Measurements from ENCODE around the gene STOX1.
"Not testable (repeated sequence)": the region's sequence is repeated elsewhere in the genome, so short reads cannot be mapped to it uniquely, and the experiment has no call there.

STOX1 gene, protein sequence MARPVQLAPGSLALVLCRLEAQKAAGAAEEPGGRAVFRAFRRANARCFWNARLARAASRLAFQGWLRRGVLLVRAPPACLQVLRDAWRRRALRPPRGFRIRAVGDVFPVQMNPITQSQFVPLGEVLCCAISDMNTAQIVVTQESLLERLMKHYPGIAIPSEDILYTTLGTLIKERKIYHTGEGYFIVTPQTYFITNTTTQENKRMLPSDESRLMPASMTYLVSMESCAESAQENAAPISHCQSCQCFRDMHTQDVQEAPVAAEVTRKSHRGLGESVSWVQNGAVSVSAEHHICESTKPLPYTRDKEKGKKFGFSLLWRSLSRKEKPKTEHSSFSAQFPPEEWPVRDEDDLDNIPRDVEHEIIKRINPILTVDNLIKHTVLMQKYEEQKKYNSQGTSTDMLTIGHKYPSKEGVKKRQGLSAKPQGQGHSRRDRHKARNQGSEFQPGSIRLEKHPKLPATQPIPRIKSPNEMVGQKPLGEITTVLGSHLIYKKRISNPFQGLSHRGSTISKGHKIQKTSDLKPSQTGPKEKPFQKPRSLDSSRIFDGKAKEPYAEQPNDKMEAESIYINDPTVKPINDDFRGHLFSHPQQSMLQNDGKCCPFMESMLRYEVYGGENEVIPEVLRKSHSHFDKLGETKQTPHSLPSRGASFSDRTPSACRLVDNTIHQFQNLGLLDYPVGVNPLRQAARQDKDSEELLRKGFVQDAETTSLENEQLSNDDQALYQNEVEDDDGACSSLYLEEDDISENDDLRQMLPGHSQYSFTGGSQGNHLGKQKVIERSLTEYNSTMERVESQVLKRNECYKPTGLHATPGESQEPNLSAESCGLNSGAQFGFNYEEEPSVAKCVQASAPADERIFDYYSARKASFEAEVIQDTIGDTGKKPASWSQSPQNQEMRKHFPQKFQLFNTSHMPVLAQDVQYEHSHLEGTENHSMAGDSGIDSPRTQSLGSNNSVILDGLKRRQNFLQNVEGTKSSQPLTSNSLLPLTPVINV

DNA sequence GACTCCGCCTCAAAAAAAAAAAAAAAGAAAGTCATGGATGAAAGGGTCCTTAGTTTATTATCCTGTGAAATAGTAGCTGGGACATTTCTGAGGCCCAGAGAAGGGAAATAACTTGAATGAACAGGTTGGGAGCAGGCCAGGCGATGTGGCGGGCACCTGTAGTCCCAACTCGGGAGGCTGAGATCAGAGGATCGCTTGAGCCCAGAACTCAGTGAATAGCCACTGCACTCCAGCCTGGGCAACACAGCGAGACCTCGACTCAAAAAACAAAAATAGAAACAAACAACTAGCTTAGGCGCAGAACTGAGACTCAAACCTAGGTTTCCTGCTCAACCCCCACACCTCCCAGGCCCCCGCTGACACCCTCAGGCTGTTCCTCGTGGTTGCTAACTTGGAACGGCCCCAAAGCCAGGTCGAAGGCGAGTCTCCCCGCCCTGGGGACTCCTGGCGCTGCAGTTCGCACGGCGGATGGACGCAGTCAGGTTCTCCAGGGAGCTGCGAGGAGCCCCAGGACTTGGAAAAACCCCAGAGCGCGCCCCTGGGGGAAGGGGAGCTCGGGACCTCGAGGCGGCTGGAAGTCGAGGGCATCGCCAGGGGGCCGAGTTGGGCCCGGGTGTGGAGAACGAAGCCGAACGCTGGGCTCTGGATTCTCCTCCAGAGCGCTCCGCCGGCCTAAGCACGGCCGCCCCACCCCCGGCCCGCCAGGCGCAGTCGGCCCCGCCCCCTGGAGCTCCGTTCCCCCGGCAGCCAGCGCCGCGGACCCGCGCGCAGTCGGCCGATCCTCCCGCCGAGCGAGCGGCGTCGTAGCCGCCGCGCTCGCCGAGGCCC lies at the start of gene STOX1:
Gene STOX1 (plus strand): TSS at position 768 of the 828 bp plus-strand sequence. CDS start 93 bp downstream, outside the sequence.
- DNase-seq = peak; percentile 64

DNA sequence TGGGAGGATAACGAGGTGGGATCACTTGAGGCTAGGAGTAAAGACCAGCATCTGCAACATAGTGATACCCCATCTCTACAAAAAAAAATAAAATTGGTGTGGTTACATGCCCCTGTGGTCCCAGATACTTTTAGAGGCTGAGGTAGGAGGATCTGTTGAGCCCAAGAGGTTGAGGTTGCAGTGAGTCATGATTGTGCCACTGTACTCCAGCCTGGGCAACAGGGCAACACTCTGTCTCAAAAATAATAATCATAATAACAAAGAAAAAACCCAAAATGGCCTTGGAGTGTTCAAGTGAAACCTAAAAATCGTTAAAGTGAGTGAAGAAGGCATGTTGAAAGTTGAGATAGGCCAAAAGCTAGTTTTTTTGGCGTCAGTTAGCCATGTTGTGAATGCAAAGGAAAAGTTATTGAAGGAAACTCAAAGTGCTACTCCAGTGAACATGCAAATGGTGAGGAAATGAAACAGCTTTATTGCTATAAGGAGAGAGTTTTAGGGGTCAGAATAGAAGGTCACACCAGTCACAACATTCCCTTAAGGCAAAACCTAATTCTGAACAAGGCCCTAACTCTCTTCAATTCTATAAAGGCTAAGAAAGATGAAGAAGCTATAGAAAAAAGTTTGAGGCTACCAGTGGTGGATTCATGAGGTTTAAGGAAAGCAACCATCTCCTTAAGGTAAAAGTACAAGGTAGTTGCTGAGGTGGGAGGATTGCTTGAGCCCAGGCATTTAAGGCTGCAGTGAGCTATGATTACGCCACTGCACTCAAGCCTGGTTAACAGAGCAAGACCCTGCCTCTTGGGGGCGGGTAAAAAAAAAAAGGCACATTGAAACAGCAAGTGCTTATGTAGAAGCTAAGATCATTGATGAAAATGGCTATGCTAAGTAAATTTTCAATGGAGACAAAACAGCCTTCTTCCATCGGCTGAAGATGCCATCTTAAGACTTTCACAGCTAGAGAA lies 45.4 kb upstream of the STOX1 start:
- DNase-seq = no peak

DNA sequence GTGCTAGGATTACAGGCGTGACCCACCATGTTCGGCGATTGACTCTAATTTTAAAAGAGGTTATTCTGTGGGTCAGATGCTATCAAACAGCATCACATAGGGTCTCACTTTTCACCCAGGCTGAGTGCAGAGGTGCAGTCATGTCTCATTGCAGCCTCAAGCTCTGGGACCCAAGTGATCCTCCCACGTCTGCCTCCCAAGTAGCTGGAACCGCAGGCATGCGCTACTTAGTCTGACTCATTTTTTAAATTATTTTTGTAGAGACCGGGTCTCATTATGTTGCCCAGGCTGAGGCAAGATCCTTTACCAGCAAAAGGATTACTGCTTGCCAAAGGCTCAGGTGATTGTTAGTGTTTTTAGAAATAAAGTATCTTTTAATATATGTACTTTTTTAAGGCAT lies 42.9 kb upstream of the STOX1 start:
- peak; percentile 16 for DNase-seq

DNA sequence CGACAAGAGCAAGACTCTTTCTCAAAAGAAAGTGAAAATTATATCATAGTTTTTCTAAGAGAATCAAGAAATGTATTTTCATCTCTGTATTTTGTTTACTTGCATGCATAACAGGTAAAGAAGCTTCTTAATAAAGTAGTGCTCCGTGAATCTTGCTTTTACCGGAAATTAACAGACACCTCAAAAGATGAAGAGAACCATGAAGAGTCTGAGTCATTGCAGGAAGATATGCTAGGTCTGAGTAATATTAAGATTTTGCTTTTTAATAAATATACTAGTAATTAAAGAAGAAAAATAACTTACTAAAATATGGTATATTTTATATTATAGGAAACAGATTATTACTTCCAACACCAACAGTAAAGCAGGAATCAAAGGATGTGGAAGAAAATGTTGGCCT lies 39.5 kb upstream of the STOX1 start:
- DNase-seq = no peak

DNA sequence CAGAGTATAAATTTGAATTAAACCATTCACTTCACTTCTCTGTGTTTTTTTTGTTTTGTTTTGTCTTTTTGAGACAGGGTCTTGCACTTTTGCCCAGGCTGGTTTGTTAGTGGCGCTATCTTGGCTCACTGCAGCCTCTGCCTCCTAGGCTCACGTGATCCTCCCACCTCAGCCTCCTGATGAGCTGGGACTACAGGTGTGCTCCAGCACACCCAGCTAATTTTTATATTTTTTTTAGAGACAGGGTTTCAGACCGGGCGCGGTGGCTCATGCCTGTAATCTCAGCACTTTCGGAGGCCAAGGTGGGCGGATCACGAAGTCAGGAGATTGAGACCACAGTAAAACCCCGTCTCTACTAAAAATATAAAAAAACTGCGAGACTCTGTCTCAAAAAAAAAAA lies 36.9 kb upstream of the STOX1 start:
- no peak for DNase-seq

DNA sequence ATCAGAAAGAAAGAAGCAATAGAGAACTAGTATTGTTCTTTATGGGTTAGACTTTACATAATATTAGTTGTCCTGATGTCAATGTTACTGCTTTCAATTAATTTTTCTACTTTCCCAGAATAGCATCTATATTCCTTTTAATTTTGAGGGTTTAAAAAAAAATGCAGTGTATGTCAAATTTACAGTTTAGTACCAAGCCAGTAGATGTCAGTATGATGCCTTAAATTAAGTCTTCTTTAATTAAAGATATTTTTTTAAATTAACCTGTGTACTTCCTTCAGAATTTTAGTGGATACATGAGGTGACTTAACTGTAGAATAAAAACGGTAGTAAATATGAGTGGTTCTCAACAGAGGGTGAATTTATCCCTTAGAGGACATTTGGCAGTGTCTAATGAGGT lies 35.2 kb upstream of the STOX1 start:
- DNase-seq = no peak

DNA sequence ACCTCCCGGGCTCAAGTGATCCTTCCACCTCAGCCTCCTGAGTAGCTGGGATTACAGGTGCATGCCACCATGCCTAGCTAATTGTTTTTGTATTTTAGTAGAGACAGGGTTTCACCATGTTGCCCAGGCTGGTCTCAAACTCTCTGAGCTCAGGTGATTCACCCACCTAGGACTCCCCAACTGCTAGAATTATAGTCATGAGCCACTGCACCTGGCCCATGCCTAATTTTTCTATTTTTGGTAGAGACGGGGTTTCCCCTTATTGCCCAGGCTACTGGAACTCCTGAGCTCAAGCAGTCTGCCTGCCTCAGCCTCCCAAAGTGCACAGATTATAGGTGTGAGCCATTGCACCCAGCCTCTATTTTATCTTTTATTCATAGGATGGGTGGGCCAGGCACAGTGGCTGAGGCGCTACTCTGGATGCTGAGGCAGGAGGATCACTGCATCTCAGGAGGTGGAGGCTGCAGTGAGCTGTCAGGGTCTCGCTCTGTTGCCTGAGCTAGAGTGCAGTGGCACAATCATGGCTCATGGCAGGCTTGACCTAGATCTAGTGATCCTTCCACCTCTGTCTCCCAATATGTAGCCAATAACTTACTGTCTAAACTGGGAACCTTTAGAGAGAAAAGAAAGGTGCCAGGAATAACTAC lies 31.3 kb upstream of the STOX1 start:
- DNase-seq = no peak

DNA sequence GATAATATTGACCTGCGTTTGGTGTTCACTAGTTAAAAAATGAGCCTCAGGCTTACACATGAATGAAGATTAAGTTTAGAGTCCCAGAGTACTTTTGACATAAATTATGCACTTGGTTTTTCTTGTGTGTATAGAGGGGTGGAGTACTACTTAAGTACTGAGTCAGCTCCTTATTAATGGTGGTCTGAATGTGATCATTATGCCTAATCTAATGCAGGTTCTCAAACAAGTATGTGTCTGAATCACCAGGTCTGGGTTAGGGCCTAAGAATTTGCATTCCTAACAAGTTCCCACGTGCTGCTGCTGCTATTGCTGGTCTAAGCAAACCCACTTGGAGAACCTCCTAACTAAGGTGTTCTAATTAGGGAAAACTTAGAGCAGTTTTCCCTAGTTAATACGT lies 30.7 kb upstream of the STOX1 start:
- DNase-seq = peak; percentile 45

DNA sequence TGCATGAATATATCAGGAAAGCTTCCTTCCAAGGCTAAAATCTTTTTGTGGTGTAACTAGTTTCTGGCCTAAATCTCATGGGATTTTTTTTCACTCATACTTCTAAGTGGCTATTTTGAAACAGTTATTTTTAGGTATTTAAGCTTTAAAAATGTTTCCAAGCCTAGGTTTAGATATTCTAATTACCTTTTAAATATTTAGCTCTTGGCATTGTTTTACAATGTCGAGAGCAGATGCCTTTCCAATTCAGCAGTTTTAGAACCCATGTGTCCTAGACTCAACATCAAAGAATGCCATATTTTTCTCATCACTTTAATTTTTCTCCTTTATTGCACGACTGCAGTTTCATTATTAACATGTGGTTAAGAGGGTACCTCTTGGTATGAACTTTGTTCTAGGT lies 27.1 kb upstream of the STOX1 start:
- DNase-seq = no peak

DNA sequence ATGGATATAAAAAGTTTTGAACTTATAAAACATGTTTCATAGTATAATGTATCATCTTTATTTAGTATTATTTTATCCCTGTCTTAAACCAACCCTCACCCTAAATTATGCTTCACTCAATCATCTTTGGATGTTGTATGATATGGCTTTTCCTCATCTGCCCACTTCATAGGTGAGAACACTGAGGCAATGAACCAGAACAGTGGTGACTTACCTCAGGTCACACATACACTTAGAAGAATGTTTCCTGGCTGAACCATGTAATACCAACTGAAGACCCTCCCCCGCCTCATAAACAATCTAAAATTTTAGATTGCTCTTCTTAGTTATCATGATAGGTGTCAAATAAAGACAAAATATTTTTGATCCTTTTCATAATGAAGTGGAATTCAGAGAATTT lies 22.6 kb upstream of the STOX1 start:
- DNase-seq = no peak

DNA sequence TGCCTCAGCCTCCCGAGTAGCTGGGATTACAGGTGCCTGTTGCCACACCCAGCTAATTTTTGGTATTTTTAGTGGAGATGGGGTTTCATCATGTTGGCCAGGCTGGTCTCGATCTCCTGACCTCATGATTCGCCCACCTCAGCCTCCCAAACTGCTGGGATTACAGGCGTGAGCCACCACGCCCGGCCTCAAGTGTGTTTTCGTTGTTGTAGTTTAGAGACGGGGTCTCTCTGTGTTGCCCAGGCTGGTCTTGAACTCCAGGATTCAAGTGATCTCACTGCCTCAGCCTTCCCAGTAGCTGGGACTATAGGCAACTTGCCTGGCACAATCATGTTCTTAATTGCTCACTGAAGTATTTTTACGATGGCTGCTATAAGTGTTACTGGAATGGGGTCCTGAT lies 16.5 kb upstream of the STOX1 start:
- not testable (repeated sequence) for DNase-seq

DNA sequence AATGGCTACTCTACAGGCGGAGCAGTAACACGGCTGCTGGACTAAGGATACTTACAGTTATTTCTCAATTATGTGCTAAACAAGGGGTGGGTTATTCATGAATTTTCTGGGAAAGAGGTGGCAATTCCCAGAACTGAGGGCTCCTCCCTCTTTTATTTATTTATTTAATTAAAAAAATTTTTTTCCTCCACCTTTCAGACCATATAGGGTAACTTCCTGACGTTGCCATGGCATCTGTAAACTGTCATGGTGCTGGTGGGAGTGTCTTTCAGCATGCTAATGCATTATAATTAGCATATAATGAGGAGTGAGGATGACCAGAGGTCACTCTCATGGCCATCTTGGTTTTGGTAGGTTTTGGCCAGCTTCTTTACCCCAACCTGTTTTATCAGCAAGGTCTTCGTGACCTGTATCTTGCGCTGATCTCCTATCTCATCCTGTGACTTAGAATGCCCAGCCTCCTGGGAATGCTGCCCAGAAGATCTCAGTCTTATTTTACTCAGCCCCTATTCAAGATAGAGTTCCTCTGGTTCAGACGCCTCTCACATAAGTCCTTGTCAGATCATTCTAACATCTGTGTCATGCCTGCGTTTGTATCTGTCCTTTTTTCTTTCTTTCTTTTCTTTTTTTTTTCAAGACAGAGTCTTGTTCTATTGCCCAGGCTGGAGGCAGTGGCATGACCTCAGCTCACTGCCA lies 15.9 kb upstream of the STOX1 start:
- no peak for DNase-seq

DNA sequence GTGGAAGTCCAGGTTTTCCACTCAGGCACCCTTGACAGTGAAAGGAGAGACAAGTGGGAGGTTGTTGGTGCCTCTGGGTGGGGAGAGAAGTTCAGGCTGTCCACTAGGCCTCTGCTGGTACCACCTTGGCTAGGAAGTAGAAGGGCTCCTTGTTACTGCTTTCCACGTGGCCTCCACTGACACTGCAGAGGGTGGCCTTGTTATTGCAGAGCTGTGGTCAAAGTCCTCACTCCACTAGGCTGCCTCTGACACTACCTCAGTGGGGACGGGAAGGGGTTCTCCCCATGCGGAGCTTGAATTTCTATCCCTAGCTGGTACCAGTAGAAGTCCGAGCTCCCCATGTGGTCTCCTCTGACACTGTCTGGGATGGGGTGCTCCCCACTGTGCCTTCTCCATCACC lies 14.9 kb upstream of the STOX1 start:
- DNase-seq = no peak

DNA sequence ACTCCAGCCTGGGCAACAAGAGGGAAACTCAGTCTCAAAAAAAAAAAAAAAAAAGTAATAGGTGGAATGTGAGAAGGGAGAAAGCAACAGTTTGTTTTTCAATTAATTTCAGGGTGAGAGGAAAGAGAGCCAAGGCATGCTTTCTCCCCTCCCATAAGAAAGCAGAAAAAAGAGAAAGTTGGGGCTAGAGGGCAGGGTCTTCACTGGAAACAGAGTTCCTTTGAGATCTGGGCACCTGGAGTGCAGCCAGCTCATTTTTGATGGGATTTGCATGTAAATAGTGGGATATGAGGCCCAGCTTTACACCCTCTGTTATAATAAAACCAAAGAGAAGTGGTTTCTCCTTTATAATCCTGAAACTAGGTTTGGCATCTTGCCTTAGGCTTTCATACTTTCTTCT lies 13.8 kb upstream of the STOX1 start:
- DNase-seq = no peak

DNA sequence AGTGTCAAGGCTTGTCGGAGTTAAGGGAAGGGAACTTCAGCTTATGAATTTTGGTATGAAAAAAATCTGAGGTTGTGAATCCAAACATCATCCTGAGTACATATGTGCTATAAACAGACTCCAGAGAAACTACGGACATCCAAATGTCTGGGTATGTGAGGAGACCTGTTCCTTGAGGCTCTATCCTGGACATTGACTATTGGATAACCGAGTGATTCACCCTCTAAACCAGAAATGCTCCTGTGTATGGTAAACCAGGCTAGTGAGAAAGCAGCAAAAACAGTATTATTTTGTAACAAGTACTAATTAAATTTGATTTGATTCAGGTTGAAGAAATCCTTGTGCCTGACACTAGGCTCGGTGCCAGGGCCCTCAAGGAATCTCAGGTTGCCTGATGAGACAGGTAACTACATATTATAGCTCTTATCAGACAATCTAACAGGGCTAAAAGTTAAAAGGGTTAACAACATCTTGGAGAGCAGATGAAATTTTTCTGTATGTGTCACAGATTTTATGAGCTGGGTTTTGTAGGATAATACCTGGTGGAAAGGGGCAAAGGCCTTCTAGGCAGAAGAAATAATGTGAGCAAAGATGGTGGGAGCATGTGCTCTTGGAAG lies 10.4 kb upstream of the STOX1 start:
- no peak for DNase-seq

DNA sequence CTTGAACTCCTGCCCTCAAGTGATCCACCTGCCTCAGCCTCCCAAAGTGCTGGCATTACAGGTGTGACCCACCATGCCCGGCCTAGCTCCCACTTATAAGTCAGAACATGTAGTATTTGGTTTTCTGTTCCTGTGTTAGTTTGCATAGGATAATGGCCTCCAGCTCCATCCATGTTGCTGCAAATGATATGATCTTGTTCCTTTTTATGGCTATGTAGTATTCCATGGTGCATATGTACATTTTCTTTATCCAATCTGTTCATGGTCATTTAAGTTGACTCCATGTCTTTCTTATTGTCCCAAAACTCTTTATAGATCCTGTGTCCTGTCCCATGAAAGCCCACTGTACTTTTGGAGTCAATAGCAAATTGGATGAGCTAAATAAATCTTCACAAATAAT lies 7.0 kb upstream of the STOX1 start:
- DNase-seq = not testable (repeated sequence)

DNA sequence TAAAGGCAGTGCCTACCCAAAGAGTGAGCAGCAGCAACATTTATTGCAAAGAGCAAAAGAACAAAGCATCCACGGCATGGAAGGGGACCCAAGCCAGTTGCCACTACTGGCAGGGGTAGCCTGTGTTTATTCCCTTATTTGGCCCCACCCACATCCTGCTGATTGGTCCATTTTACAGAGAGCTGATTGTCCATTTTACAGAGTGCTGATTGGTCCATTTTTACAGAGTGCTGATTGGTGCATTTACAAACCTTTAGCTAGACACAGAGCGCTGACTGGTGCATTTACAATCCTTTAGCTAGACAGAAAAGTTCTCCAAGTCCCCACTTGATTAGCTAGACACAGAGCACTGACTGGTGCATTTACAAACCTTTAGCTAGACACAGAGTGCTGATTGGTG lies 4.7 kb upstream of the STOX1 start:
- DNase-seq = not testable (repeated sequence)

DNA sequence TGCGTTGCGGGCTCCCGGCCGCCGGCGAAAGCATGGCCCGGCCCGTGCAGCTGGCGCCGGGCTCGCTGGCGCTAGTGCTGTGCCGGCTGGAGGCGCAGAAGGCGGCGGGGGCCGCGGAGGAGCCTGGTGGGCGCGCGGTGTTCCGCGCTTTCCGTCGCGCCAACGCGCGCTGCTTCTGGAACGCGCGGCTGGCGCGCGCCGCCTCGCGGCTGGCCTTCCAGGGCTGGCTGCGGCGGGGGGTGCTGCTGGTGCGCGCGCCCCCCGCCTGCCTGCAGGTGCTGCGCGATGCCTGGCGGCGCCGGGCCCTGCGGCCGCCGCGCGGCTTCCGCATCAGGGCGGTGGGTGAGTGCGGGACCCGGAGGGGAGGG lies 245 bp downstream of the STOX1 start:
- DNase-seq = not testable (repeated sequence)

DNA sequence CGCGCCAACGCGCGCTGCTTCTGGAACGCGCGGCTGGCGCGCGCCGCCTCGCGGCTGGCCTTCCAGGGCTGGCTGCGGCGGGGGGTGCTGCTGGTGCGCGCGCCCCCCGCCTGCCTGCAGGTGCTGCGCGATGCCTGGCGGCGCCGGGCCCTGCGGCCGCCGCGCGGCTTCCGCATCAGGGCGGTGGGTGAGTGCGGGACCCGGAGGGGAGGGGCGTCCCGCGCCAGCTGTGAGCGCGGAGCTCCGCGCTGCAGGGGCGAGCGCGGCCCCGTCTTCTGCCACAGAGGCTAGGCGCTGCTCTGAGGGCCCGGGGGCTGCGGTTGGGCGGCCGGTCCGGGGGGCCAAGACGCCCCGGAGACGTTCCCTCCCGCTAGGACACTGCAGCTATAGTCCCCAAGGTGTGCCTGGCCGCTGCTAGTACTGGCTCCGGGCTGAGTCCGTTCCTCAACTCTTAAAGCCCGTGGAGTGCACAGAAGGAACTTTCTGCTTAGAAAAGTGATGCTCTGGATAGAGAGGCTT lies 811 bp downstream of the STOX1 start:
- not testable (repeated sequence) for DNase-seq

DNA sequence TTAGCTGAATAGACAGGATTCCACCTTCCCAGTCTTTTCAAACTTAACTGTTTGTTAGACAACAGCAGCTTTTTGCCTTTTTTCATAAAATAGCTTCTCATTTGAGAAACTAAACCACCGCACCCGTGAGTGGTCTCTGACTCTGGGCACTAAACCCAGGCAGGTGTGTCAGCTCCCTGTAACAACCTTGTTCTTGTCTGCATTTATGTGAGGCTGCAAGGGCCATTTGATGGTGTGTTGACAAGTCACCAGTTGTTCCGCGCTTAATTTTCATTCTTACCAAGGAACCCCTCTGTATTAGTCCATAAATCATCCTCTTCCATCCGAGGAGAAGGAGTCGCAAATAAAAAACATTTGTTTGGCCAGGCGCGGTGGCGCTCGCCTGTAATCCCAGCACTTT lies 1.5 kb downstream of the STOX1 start:
- DNase-seq = no peak

Measured in fibroblast of skin of right biceps (primary cell).